ENCODE measurements around the gene KRT26. TPM values are rescaled to one million over a fixed set of nuclear protein-coding genes. Genes with fewer than 3 reads are reported as not detected.

The KRT26 gene
- total RNA-seq, 1 donor = not detected

- H3K27me3 ChIP-seq (ENCODE audit: insufficient read depth, low read length) = peaks cover 9% of the 10 kb centered on the region
- no peaks in the 10 kb centered on the region for H3K4me1 ChIP-seq (ENCODE audit: insufficient read depth, low read length)
- no peak overlapping the region for H3K4me2 ChIP-seq (ENCODE audit: insufficient read depth, low read length)
- no peaks in the 10 kb centered on the region for H4K20me1 ChIP-seq (ENCODE audit: insufficient read depth, low read length)
- H3K36me3 ChIP-seq (ENCODE audit: insufficient read depth, low read length) = no peaks in the 10 kb centered on the region
- no peak overlapping the region for H3K27ac ChIP-seq (ENCODE audit: low read depth, low read length)
- no peak overlapping the region for H2AFZ ChIP-seq (ENCODE audit: low read length)
- no peak for TF ChIP-seq CTCF (IDR thresholded peaks at IDR 0.05; ENCODE audit: extremely low read depth, low read depth, low read length)
- no peak for DNase-seq (ENCODE audit: insufficient read length, low spot score, missing footprints)
- H3K4me3 ChIP-seq (ENCODE audit: insufficient read depth, low read length) = no peak overlapping the region
- H3K79me2 ChIP-seq (ENCODE audit: insufficient read depth, low read length) = no peaks in the 10 kb centered on the region
- peaks cover 12% of the 10 kb centered on the region for H3K9me3 ChIP-seq (ENCODE audit: low read depth, low read length)
Observed at GRCh38 chr17:40763752-40764151, 8.2 kb downstream of the KRT26 start.

- Histone ChIP-seq H2AFZ (ENCODE audit: low read length) (no peak overlapping the region), H3K4me2 (ENCODE audit: insufficient read depth, low read length) (no peak overlapping the region), H3K79me2 (ENCODE audit: insufficient read depth, low read length) (no peaks in the 10 kb centered on the region), H3K36me3 (ENCODE audit: insufficient read depth, low read length) (no peaks in the 10 kb centered on the region), H3K4me1 (ENCODE audit: insufficient read depth, low read length) (no peaks in the 10 kb centered on the region), H3K4me3 (ENCODE audit: insufficient read depth, low read length) (no peak overlapping the region), H3K9me3 (ENCODE audit: low read depth, low read length) (peaks cover 12% of the 10 kb centered on the region), H3K27ac (ENCODE audit: low read depth, low read length) (no peak overlapping the region), H4K20me1 (ENCODE audit: insufficient read depth, low read length) (no peaks in the 10 kb centered on the region), H3K27me3 (ENCODE audit: insufficient read depth, low read length) (peaks cover 4% of the 10 kb centered on the region)
- TF ChIP-seq CTCF (IDR thresholded peaks at IDR 0.05; ENCODE audit: extremely low read depth, low read depth, low read length) = no peak
- DNase-seq (ENCODE audit: insufficient read length, low spot score, missing footprints) = no peak
Observed at GRCh38 chr17:40760105-40761016, 11.6 kb downstream of the KRT26 start.

- Histone ChIP-seq H4K20me1 (ENCODE audit: insufficient read depth, low read length) (no peaks in the 10 kb centered on the region), H3K4me1 (ENCODE audit: insufficient read depth, low read length) (no peaks in the 10 kb centered on the region), H3K4me3 (ENCODE audit: insufficient read depth, low read length) (no peak within 1 kb of the TSS), H3K4me2 (ENCODE audit: insufficient read depth, low read length) (no peak within 1 kb of the TSS), H3K9me3 (ENCODE audit: low read depth, low read length) (peaks cover 3% of the 10 kb centered on the region), H3K27ac (ENCODE audit: low read depth, low read length) (no peak within 1 kb of the TSS), H3K36me3 (ENCODE audit: insufficient read depth, low read length) (no peaks in the 10 kb centered on the region), H3K79me2 (ENCODE audit: insufficient read depth, low read length) (no peaks in the 10 kb centered on the region), H2AFZ (ENCODE audit: low read length) (no peak within 1 kb of the TSS), H3K27me3 (ENCODE audit: insufficient read depth, low read length) (peaks cover 23% of the 10 kb centered on the region)
- TF ChIP-seq CTCF (IDR thresholded peaks at IDR 0.05; ENCODE audit: extremely low read depth, low read depth, low read length) = no peak
- no peak for DNase-seq (ENCODE audit: insufficient read length, low spot score, missing footprints)
Observed at GRCh38 chr17:40755231-40755630, 16.8 kb downstream of the KRT26 start, which contains the start of gene KRT25. TSS of gene KRT25 (minus strand) at chr17:40755331. CDS start at chr17:40755271, 60 bp downstream.

GRCh38 chr17:40753804-40754203 is 18.2 kb downstream of the KRT26 start:
- H3K36me3 ChIP-seq (ENCODE audit: insufficient read depth, low read length) = no peaks in the 10 kb centered on the region
- DNase-seq (ENCODE audit: insufficient read length, low spot score, missing footprints) = no peak
- TF ChIP-seq CTCF (IDR thresholded peaks at IDR 0.05; ENCODE audit: extremely low read depth, low read depth, low read length) = no peak
- H3K9me3 ChIP-seq (ENCODE audit: low read depth, low read length) = no peaks in the 10 kb centered on the region
- H3K4me2 ChIP-seq (ENCODE audit: insufficient read depth, low read length) = no peak overlapping the region
- no peaks in the 10 kb centered on the region for H3K79me2 ChIP-seq (ENCODE audit: insufficient read depth, low read length)
- H4K20me1 ChIP-seq (ENCODE audit: insufficient read depth, low read length) = no peaks in the 10 kb centered on the region
- H3K4me3 ChIP-seq (ENCODE audit: insufficient read depth, low read length) = no peak overlapping the region
- no peak overlapping the region for H2AFZ ChIP-seq (ENCODE audit: low read length)
- no peaks in the 10 kb centered on the region for H3K4me1 ChIP-seq (ENCODE audit: insufficient read depth, low read length)
- no peak overlapping the region for H3K27ac ChIP-seq (ENCODE audit: low read depth, low read length)
- H3K27me3 ChIP-seq (ENCODE audit: insufficient read depth, low read length) = peaks cover 28% of the 10 kb centered on the region

Measured in osteoblast (primary cell).